Central memory CD8-positive, alpha-beta T cell (primary cell): ENCODE results near the gene LCN12.
"Not testable (repeated sequence)": the region's sequence is repeated elsewhere in the genome, so short reads cannot be mapped to it uniquely, and the experiment has no call there.

Source experiments
- ATAC-seq: fragments of 150-1000 bp; cut with Tn5 transposase; replicated peaks from 2 replicates; pipeline ENCODE4 v1.10.0; 2022; ENCODE audit warnings: mild to moderate bottlenecking, moderate FRiP score, moderate number of reproducible peaks; ENCODE audit not compliant: poor library complexity, severe bottlenecking; ENCODE audit errors: extremely low read depth
- DNase-seq, 2 donors: peaks; one replicate each; pipeline ENCODE4 v3.0.0; 2021; ENCODE audit warnings: low spot score in 2 of 2
- H3K27ac Mint-ChIP-seq: one replicate; pipeline ENCODE4 v1.8.0; 2022; ENCODE audit warnings: low read depth, mild to moderate bottlenecking, moderate library complexity, mixed read lengths
- H3K27me3 Mint-ChIP-seq: one replicate; pipeline ENCODE4 v1.8.0; 2022; ENCODE audit warnings: mixed read lengths
- H3K36me3 Mint-ChIP-seq: one replicate; pipeline ENCODE4 v1.8.0; 2022; ENCODE audit warnings: mild to moderate bottlenecking, moderate library complexity, mixed read lengths; ENCODE audit not compliant: insufficient read depth
- H3K4me1 Mint-ChIP-seq: one replicate; pipeline ENCODE4 v1.8.0; 2022; ENCODE audit warnings: mixed read lengths
- H3K4me3 Mint-ChIP-seq: one replicate; pipeline ENCODE4 v1.8.0; 2022; ENCODE audit warnings: mild to moderate bottlenecking, moderate library complexity, mixed read lengths
- H3K9me3 Mint-ChIP-seq: one replicate; pipeline ENCODE4 v1.8.0; 2022; ENCODE audit warnings: mixed read lengths

The LCN12 gene

DNA sequence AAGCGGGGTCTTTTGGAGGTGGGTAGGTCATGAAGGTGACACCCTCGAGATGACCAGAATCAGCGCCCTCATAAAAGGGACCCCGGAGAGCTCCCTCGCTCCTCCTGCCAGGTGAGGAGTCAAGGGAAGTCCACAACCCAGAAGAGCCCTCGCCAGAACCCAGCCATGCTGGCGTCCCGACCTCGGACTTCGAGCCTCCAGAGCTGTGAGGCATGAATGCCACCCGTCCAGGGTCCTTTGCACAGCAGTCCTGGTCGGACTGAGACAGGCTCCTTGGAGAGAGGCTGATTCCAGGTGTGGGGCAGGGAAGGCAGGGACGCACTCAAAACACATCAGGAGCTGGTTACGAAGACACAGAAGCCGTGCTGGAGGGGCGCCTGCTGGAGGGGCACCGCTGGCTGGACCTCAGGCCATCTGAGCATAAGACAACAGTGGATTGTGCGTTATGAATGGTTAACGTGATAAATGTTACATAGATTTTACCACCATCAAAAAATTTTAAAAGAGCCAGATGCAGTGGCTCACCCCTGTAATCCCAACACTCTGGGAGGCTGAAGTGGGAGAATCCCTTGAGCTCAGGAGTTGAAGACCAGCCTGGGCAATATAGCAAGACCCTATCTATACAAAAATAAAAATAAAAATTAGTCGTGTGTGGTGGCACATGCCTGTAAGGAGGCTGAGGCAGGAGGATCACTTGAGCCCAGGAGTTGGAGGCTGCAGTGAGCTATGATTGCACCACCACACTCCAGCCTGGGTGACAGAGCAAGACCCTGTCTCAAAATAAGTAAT lies 50.0 kb downstream of the LCN12 start:
- no peak overlapping the region for H3K4me3 Mint-ChIP-seq
- peaks cover 16% of the 10 kb centered on the region for H3K36me3 Mint-ChIP-seq
- no peaks in the 10 kb centered on the region for H3K9me3 Mint-ChIP-seq
- peaks cover 43% of the 10 kb centered on the region for H3K4me1 Mint-ChIP-seq
- no peaks in the 10 kb centered on the region for H3K27me3 Mint-ChIP-seq
- DNase-seq (no peak), ATAC-seq (no peak)
- H3K27ac Mint-ChIP-seq = no peak overlapping the region

- Mint-ChIP-seq H3K27me3 (no peaks in the 10 kb centered on the region), H3K4me1 (peaks cover 39% of the 10 kb centered on the region), H3K4me3 (no peak overlapping the region), H3K9me3 (no peaks in the 10 kb centered on the region), H3K27ac (no peak overlapping the region), H3K36me3 (peaks cover 14% of the 10 kb centered on the region)
- DNase-seq (no peak), ATAC-seq (no peak)
Measured at GRCh38 chr9:137002646-137003041, 50.6 kb downstream of the LCN12 start.

DNA sequence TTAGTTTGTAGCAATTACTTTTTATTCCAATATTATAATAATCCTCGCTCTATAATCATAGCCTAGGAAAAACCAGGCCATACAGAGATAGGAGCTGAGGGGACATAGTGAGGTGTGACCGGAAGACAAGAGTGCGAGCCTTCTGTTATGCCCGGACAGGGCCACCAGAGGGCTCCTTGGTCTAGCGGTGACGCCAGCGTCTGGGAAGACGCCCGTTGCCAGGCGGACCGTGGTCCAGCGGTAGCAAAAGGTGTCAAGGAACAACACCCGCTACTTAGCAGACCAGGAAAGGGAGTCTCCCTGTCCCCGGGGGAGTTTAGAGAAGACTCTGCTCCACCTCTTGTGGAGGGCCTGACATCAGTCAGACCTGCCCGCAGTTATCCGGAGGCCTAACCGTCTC lies 52.2 kb downstream of the LCN12 start:
- H3K4me3 Mint-ChIP-seq, DNase-seq, H3K36me3 Mint-ChIP-seq, H3K27me3 Mint-ChIP-seq, H3K9me3 Mint-ChIP-seq, ATAC-seq: not testable (repeated sequence)
- H3K27ac Mint-ChIP-seq = peak overlapping the region; percentile 32
- peaks cover 29% of the 10 kb centered on the region for H3K4me1 Mint-ChIP-seq
